Fibroblast of skin of right quadriceps (primary cell): ENCODE measurements around the gene C17orf107.
A peak's percentile ranks its signal among the peaks of the same experiment; 100 is the strongest.
"Not testable (repeated sequence)": the region's sequence is repeated elsewhere in the genome, so short reads cannot be mapped to it uniquely, and the experiment has no call there.

ENCODE experiments used
- DNase-seq: peaks from one replicate; pipeline ENCODE4 v3.0.0-alpha.2; 2013

C17orf107 gene

DNA sequence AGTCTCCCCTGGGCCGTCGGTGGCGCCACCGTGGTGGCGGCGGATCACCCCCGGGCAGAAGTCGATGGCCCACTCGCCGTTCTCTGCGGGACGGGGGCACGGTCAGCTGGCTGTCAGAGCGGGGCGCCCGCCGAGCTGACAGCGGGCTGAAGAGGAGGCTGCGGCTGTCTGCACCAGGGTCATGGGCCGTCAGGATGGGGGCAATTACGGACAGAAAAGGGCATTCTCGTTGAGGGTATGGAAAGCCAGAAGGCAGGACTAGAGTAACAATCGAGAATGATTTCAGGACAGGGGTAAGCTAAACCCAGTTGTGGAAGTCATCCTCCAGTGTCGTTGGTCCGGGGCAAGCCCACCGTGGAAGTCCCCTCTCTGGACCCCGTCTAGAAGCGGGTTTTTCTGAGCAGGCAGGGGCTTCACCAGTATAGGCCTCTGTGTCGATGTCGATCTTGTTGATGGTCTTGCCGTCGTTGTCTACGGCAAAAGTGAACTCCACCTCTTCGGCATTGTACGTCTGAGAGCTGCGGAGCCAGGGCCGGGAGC, 1.8 kb downstream of the C17orf107 start:
- no peak for DNase-seq

DNA sequence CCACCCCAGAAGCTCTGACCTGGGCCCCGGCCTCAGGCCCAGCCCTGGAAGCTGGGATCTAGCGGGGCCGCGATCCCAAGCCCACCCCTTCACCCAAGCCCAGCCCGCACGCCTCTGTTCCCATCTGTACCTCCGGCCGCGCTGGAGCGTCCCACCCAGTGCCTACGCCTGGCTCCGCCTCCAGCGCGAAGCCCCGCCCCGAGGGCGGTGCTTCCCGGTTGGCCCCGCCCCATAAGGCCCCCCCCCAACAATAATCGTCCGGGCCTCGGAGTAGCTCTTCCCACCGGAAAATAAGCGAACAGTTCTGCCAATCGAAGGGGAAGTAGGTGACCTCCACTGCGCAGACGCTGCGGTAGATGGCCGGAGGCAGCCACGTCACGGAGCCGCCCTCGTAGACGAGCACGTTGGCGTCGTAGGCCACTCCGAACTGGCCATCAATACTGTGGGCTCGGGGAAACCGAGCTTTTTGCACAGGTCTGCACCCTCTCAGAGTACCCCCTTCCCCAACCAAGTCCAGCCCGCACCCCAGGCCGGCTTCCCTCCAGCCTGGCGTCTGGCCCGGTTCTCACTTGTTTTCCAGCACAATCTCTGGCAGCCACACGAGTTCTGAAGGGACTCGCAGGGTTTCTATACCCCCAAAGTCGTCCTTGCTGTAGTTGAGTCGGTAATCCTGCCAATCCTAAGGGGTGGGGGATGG, 2.5 kb downstream of the C17orf107 start:
- DNase-seq, result no peak

DNA sequence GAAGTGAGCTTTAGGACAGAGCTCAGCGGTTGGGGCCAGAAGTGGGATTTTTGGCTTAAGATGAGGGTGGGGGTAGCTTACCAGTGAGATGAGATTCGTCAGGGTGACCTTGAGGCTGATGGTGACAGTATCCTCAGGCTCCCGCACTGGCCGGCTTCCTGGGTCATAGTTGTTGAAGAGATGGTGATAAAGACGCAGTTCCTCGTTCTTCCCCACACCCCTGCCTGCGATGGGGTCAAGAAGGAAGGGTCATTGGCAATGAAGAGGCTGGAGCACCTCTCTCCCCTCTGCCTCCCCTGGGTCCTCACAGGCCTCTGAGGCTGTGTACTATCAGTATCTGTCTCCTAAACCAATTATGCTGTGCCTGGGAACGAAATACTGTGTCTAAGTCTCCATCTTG, 3.2 kb downstream of the C17orf107 start:
- no peak for DNase-seq

DNA sequence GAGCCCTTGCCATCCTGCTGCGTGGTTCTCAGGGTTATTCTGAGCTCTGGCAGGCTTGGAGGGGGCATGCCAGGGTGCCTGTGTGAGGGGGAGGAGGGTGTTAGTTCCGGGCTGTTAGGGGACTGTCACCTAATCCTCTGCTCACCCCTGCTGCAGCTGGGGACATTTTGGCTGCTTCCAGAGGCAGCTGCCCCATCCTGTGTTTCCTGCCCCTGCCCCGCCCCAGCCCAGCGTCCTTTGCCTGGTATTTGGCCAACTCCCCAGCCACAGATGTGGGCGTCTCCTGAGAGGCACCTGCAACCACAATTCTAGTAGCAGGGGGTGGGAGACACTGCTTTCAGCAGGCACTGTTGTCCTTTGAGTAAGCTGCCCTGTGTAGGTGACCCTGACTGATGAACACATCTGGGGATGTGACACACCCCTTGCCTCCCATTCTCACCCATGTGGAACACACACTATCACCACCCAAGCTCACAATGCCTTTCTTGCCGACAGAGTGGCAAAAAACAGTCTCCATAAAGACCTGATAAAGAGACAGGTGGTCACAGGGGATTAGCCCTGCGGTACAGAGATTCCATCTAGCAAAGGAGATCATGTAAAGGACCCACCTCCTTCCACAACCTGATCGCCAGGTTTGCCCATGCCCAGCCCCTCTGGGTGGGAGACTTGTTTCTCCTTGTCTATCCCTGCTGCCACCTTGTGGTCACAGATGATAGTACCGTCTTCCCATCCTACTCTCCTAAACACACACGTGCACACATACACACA, 3.9 kb downstream of the C17orf107 start, which contains the start of gene CHRNE:
TSS of gene CHRNE (minus strand) at position 48 of the 768 bp plus-strand sequence. CDS start at position 13, 35 bp downstream.
- DNase-seq, result peak; percentile 60

DNA sequence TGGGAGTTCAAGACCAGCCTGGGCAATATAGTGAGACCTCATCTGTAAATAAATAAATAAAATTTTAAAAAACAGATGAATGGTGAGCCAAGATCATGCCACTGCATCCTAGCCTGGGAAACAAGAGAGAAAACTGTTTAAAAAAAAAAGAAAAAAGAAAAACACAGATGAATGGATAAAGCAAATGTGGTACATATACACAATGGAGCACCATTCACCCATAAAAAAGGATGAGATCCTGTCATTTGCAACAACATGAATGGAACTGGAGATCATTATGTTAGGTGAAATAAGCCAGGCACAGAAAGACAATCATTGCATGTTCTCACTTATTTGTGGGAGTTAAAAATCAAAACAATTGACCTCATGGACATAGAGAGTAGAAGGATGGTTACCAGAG, 7.3 kb downstream of the C17orf107 start:
- not testable (repeated sequence) for DNase-seq

DNA sequence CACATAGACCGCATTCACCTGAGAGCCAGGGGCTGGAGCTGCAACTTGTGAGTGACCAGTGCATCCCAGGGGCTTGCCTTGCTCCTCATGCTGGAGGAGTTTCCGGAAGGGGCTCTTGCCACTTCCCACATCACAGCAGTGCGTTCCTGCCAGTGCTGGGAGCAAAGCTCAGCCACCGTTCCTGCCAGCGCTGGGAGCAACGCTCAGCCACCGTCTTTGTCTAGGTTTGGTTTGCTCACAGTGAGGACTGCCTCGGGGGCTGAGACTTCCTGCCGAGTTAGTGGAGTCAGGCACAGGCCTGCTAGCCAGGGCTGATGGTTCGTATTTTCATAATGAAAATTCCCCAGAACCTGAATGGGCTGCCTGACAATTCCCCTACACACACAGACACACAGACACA, 9.0 kb downstream of the C17orf107 start:
- no peak for DNase-seq

DNA sequence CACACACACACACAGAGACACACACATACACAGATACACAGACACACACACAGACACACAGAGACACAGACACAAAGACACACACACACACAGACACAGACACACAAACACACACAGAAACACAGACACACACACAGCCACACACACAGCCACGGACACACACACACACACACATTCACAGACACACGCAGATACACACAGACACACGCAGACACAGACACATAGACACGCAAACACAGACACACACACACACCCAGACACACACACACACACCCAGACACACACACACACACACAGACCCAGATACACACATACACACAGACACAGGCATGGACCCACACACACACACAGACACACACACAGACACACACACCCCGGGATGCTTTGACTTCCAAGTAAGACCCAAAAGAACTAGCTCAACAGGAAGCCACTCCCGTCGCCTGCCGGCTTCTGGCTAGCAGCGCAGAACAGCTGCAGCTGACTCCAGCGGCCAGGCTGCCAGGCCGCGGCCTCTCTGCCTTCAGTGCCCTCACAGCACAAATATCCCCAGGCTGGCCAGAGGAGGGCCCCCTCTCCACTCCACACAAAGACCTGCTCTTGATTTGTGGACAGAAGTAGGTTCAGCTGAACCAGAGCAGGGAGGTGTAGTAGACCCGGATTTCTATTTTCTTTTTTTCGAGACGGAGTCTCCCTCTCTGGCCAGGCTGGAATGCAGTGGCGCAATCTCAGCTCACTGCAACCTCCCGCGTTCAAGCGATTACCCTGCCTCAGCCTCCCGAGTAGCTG, 9.6 kb downstream of the C17orf107 start:
- peak; percentile 84 for DNase-seq

DNA sequence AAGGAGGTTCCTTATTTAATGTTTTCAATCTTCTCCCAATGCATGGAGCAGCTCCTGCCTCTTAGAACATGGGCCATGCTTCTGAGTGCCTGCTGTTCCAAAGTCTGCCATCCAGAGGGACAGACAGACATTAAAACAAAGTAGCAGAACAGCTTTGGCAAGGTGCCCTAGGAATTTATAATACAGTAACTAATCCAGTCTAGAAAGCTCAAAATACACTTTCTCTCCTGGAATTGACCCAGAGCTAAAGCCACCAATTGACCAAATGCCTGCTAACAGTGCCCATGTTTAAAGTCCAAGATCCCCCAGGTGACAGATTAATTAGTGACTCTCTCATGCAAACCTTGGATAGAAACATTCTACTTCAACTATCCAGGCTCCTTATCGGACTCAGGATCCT, 14.7 kb downstream of the C17orf107 start:
- DNase-seq, result no peak

DNA sequence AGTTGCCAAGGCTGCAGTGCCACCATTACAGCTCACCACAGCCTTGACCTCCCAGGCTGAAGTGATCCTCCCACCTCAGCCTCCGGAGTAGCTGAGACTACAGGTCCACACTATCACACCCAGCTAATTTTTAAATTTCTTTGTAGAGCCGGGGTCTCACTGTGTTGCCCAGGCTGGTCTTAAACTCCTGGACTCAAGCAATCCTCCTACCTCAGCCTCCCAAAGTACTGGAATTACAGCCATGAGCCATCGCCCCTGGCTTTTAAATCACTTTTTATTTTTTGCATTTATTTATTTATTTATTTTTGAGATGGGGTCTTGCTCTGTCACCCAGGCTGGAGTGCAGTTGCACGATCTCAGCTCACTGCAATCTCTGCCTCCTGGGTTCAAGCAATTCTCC, 15.2 kb downstream of the C17orf107 start:
- not testable (repeated sequence) for DNase-seq

DNA sequence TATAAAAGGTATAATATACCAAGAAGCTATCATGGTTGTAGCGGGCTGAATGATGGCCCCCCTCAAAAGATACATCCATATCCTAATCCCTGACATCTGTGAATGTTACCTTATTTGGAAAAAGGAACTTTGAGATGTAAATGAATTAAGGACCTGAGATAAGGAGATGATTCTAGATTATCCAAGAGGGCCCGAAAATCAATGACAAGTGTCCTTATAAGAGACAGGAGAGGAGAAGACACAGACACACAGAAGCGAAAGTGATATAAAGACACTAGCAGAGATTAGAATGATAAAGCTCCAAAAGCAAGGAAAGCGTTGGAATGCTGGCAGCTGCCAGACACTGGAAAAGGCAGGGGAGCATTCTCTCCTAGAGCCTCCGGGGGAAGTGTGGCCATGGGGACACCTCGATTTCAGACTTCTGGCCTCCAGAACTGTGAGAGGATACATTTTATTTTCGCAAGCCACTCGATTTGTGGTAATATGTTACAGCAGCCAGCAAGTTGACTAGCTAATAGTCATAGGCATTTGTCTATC, 20.2 kb downstream of the C17orf107 start:
- no peak for DNase-seq

DNA sequence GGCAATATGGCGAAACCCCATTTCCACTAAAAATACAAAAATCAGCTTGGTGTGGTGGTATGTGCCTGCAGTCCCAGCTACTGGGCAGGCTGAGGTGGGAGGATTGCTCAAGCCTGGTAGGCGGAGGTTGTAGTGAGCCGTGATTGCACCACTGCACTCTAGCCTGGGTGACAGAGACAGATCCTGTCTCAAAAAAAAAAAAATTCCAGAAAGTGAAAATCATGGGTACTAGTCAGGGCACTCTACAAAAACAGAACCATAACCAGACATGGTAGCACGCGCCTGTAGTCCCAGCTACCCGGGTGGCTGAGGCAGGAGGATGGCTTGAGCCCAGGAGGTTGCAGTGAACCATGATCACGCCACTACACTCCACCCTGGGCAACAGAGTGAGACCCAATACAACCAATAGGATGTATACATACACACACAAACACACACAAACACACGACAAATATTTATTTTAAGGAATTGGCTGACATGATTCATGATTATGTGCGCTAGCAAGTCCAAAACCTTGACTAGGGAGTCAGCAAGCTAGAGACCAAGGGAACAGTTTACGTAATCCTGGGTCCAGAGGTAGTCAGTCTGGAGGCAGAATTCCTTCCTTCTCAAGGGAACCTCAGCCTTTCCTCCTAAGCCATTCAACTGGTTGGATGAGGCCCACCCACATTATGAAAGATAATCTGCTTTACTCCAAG, 21.2 kb downstream of the C17orf107 start:
- DNase-seq, result no peak

DNA sequence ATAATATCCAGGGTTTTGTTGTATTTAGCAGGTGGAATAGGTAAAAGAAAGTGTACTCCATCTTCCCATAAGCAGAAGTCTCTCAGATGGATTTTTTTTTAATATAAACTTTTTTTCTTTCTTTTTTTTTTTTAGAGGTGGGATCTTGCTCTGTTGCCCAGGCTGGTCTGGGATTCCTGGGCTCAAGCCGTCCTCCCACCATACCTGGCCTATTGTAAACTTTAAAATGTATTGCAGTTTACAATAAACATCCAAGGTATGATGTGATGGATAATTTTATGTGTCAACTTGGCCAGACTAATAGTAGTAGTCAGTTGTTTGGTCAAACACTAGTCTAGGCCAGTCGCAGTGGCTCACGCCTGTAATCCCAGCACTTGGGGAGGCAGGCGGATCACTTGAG, 22.0 kb downstream of the C17orf107 start:
- DNase-seq, result no peak

DNA sequence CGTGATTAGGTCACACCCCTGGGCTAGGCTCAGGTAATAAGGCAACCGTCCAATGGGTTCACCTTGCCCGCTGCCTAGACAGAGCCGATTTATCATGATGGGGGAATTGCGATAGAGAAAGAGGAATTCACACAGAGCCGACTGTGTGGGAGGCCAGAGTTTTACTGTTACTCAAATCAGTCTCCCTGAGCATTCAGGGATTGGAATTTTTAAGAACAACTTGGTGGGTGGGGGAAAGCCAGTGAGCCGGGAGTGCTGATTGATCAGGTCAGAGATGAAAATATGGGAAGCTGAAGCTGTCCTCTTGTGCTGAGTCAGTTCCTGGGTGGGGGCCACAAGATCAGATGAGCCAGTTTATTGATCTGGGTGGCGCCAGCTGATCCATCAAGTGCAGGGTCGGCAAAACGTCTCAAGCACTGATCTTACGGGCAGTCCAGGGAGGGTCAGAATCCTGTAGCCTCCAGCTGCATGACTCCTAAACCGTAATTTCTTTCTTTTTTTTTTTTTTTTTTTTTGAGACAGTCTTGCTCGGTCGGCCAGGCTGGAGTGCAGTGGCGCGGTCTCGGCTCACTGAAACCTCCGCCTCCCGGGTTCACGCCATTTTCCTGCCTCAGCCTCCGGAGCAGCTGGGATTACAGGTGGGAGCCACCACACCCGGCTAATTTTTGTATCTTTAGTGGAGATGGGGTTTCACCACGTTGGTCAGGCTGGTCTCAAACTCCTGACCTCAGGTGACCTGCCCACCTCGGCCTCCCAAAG, 27.4 kb downstream of the C17orf107 start:
- not testable (repeated sequence) for DNase-seq

DNA sequence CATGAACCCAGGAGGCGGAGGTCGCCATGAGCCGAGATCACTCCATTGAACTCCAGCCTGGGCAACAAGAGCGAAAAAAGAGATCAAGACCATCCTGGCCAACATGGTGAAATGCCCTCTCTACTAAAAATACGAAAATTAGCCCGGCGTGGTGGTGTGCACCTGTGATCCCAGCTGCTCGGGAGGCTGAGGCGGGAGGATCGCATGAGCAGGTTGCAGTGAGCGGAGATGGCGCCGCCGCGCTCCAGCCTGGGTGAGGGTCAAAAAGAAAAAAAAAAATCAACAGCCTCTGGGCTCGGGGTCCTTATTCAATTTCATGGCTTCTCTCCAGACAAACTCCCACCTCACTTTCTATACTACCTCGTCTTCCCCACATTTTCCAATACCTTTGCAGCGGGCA, 29.5 kb downstream of the C17orf107 start:
- no peak for DNase-seq

DNA sequence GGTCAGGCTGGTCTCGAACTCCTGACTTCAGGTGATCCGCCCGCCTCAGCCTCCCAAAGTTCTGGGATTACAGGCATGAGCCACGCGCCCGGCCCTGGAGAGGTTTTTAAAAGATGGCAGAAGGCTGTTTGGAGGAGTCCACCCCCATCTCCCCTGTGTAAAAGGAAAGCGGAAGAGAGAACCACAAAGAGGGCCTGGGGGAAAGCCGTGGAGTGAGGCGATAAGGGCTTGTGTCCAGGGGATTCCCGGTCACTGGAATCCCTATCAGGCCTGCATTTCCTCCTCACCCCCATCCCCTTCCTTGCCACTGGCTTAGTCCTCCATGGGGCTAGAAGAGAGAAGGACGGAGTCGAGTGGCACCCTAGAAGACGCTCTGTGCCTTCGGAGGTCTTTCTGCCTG, 32.6 kb downstream of the C17orf107 start, which contains the start of gene GP1BA:
TSS of gene GP1BA (plus strand) at position 315 of the 400 bp plus-strand sequence. CDS start 328 bp downstream, outside the sequence.
- DNase-seq, result no peak

DNA sequence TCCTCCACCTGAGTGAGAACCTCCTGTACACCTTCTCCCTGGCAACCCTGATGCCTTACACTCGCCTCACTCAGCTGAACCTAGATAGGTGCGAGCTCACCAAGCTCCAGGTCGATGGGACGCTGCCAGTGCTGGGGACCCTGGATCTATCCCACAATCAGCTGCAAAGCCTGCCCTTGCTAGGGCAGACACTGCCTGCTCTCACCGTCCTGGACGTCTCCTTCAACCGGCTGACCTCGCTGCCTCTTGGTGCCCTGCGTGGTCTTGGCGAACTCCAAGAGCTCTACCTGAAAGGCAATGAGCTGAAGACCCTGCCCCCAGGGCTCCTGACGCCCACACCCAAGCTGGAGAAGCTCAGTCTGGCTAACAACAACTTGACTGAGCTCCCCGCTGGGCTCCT, 33.4 kb downstream of the C17orf107 start:
- no peak for DNase-seq

DNA sequence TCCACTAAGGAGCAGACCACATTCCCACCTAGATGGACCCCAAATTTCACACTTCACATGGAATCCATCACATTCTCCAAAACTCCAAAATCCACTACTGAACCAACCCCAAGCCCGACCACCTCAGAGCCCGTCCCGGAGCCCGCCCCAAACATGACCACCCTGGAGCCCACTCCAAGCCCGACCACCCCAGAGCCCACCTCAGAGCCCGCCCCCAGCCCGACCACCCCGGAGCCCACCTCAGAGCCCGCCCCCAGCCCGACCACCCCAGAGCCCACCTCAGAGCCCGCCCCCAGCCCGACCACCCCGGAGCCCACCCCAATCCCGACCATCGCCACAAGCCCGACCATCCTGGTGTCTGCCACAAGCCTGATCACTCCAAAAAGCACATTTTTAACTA, 34.3 kb downstream of the C17orf107 start:
- no peak for DNase-seq

DNA sequence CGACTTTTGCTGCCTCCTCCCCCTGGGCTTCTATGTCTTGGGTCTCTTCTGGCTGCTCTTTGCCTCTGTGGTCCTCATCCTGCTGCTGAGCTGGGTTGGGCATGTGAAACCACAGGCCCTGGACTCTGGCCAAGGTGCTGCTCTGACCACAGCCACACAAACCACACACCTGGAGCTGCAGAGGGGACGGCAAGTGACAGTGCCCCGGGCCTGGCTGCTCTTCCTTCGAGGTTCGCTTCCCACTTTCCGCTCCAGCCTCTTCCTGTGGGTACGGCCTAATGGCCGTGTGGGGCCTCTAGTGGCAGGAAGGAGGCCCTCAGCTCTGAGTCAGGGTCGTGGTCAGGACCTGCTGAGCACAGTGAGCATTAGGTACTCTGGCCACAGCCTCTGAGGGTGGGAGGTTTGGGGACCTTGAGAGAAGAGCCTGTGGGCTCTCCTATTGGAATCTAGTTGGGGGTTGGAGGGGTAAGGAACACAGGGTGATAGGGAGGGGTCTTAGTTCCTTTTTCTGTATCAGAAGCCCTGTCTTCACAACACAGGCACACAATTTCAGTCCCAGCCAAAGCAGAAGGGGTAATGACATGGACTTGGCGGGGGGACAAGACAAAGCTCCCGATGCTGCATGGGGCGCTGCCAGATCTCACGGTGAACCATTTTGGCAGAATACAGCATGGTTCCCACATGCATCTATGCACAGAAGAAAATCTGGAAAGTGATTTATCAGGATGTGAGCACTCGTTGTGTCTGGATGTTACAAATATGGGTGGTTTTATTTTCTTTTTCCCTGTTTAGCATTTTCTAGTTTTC, 35.0 kb downstream of the C17orf107 start:
- peak; percentile 31 for DNase-seq

DNA sequence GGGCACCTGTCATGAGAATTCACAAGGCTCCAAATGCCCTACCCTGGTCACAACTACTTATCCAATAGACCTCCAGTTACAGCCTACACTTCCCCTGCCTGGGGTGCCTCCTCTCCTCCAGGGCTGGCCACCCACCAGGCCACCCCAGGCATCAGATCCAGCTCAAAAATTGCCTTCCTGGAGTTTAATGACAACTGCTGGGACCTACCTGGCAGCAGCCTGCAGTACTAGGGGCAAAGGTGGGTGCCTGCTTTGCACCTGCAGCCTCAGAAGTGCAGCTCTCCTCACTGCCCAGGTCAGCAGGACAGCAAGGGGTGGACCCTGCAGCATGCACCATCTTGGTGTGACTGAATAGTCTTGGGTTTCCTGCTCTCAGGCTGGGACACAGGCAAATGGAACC, 36.3 kb downstream of the C17orf107 start:
- no peak for DNase-seq

DNA sequence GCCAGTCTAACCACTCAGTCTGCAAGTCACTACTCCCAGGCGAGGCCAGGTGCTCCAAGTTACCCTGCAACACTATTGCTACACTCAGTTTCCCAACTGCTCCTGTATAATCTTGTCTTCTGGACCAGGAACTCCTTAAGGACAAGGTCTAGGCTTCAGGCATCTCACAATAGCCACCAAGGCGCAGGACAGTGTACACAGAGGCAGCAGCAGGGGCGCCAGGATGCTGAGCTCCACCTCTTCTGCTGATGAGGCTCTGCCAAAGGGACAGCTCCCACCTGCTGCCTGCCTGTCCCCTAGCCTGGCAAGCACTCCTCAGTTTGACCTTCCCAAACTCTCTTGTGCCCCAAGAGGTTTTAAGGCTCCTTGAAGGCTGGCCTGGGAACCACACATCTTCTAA, 37.1 kb downstream of the C17orf107 start:
- DNase-seq, result no peak

DNA sequence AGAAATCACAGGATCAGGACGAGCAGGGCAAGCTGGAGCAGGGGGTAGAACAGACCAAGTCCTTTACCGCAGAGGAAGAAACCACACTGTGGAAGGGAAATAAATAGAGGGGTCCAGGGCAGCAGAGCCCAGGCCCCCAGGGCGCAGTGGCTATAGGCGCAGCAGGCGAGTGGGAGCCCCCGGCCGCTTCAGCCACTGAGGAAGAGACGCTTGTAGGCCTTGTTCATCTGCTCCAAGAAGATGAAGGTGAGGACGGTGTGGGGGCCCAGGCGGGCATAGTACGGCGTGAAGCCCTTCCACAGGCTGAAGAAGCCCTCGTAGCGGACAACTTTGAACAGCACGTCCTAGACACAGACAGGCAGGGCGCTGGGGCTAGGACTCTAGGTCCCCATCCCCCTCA, 38.2 kb downstream of the C17orf107 start:
- no peak for DNase-seq
